Endothelial cell of umbilical vein (primary cell): ENCODE data around the gene RABL3. TPM values are rescaled to one million over a fixed set of nuclear protein-coding genes. Genes with fewer than 3 reads are reported as not detected.

ENCODE experiments used
- BruUV-seq: library from RNA; stranded (reverse); fragments of 400-500 nt; replicated peaks from 2 replicates; lab custom pipeline; 2021; lab: Mats Ljungman, UMichigan
- CTCF ChIA-PET: fragments of 300-600, 350-600 bp; sonication (Branson Sonifier 250); formaldehyde crosslinking; loops from one replicate; lab custom pipeline; 2021; ENCODE audit warnings: antibody characterized with exemption, inconsistent platforms; lab: Charles Lee
- POLR2A ChIA-PET: fragments of 300-600, 350-600 bp; sonication (Branson Sonifier 250); formaldehyde crosslinking; loops from one replicate; lab custom pipeline; 2021; ENCODE audit warnings: antibody characterized with exemption, inconsistent platforms; lab: Charles Lee
- DNase-seq: peaks from one replicate; pipeline ENCODE4 v3.0.0-alpha.2; 2011; ENCODE audit warnings: low read depth, low spot score
- FAIRE-seq: peaks from 2 replicates; lab custom pipeline; 2011; peaks lifted over from hg19 to GRCh38; lab: Jason Lieb, UNC
- H2AFZ ChIP-seq: 2 replicates; pipeline ENCODE4 v1.6.0; 2012; ENCODE audit warnings: low read depth, low read length, control low read depth, inconsistent platforms
- H3K27ac ChIP-seq: 2 replicates; pipeline ENCODE4 v1.5.1; 2011; ENCODE audit warnings: low read depth, mild to moderate bottlenecking, control low read depth, low read length, moderate library complexity; ENCODE audit not compliant: insufficient read depth
- H3K27me3 ChIP-seq, 2 experiments: 2 replicates each; pipeline versions ENCODE4 v1.6.0 to v1.6.1; 2011; ENCODE audit warnings: low read length in 2 of 2, mixed read lengths in 1 of 2; ENCODE audit not compliant: control insufficient read depth in 2 of 2, insufficient read depth in 2 of 2
- H3K36me3 ChIP-seq, 2 experiments: 2 replicates in 1 of 2; 3 replicates in 1 of 2; pipeline ENCODE4 v1.5.1; 2011; ENCODE audit warnings: low read length in 2 of 2, mild to moderate bottlenecking in 1 of 2, moderate library complexity in 1 of 2; ENCODE audit not compliant: control insufficient read depth in 2 of 2, insufficient read depth in 2 of 2; ENCODE audit errors: extremely low read depth in 1 of 2
- H3K4me1 ChIP-seq: 3 replicates; pipeline ENCODE4 v1.5.1; 2011; ENCODE audit warnings: mild to moderate bottlenecking, low read length; ENCODE audit not compliant: control insufficient read depth, insufficient read depth; ENCODE audit errors: extremely low read depth
- H3K4me2 ChIP-seq: 2 replicates; pipeline ENCODE4 v1.6.1; 2011; ENCODE audit warnings: low read length, control low read depth, mixed read lengths; ENCODE audit not compliant: insufficient read depth
- H3K4me3 ChIP-seq, 3 experiments: fragments of 200-600 bp in 1 of 3; sonication (generic), shearing (Covaris generic) in 1 of 3; replicated peaks in 1 of 3; 2 replicates each; pipeline ENCODE4 v1.5.1; 2011 to 2016; ENCODE audit warnings: control low read depth in 3 of 3, low read length in 3 of 3, mild to moderate bottlenecking in 2 of 3, inconsistent platforms in 1 of 3, low read depth in 1 of 3, moderate library complexity in 1 of 3; ENCODE audit not compliant: insufficient read depth in 1 of 3
- H3K79me2 ChIP-seq: 2 replicates; pipeline ENCODE4 v1.6.0; 2012; ENCODE audit warnings: low read length, inconsistent platforms; ENCODE audit not compliant: control insufficient read depth, insufficient read depth
- H3K9ac ChIP-seq: replicated peaks from 2 replicates; pipeline ENCODE3; 2011; ENCODE audit warnings: low read length, control low read depth; ENCODE audit not compliant: insufficient read depth; ENCODE audit errors: extremely low read depth
- H3K9me1 ChIP-seq: replicated peaks from 3 replicates; pipeline ENCODE4 v1.6.0; 2011; ENCODE audit warnings: mild to moderate bottlenecking, low read length; ENCODE audit not compliant: control insufficient read depth, insufficient read depth; ENCODE audit errors: extremely low read depth
- H3K9me3 ChIP-seq: replicated peaks from 2 replicates; pipeline ENCODE4 v1.5.1; 2012; ENCODE audit warnings: low read length, inconsistent platforms; ENCODE audit not compliant: control insufficient read depth, insufficient read depth
- H4K20me1 ChIP-seq: replicated peaks from 2 replicates; pipeline ENCODE3; 2011; ENCODE audit warnings: mild to moderate bottlenecking, low read length; ENCODE audit not compliant: control insufficient read depth, insufficient read depth; ENCODE audit errors: extremely low read depth
- EZH2 ChIP-seq: IDR thresholded peaks from 2 replicates; pipeline ENCODE4 v1.6.1; 2012; ENCODE audit warnings: borderline replicate concordance, low read depth, mild to moderate bottlenecking, moderate library complexity, low read length, inconsistent platforms; ENCODE audit not compliant: severe bottlenecking
- FOS ChIP-seq: IDR thresholded peaks from 2 replicates; pipeline ENCODE4 v1.6.1; 2011; ENCODE audit warnings: mild to moderate bottlenecking, low read length, moderate library complexity, borderline replicate concordance; ENCODE audit not compliant: insufficient read depth
- GATA2 ChIP-seq: IDR thresholded peaks from 2 replicates; pipeline ENCODE4 v1.7.0; 2011; ENCODE audit warnings: low read depth, mild to moderate bottlenecking, moderate library complexity, mixed read lengths, low read length; ENCODE audit not compliant: insufficient read length, insufficient read depth
- JUN ChIP-seq: IDR thresholded peaks from 2 replicates; pipeline ENCODE4 v1.6.1; 2011; ENCODE audit warnings: borderline replicate concordance, low read depth; ENCODE audit not compliant: insufficient read length, insufficient read depth
- MYC ChIP-seq: IDR thresholded peaks from one replicate; pipeline ENCODE4 v1.6.1; 2011; ENCODE audit warnings: mild to moderate bottlenecking, low read depth, low read length
- POLR2A ChIP-seq: IDR thresholded peaks from 2 replicates; pipeline ENCODE4 v1.6.1; 2012; ENCODE audit warnings: low read depth, mild to moderate bottlenecking, control low read depth, low read length
- POLR2AphosphoS5 ChIP-seq: IDR thresholded peaks from 2 replicates; pipeline ENCODE4 v1.6.1; 2012; ENCODE audit warnings: low read depth, mild to moderate bottlenecking, control low read depth, low read length, moderate library complexity; ENCODE audit not compliant: insufficient read depth
- dilution Hi-C: fragments of 300-500 bp; cut with MboI; formaldehyde crosslinking; loops from one replicate; pipeline ENCODE4 v1.15.0; 2019; ENCODE audit warnings: low sequenced_read_pairs; ENCODE audit not compliant: extremely low pct_ligation_motif_present
- intact Hi-C: fragments of 100-400 bp; cut with micrococcal nuclease; formaldehyde crosslinking; loops from one replicate; pipeline ENCODE4 v1.10.0; 2022
- polyA plus RNA-seq, 4 experiments: library from polyadenylated mRNA; depleted of rRNA in 3 of 4; stranded (reverse) in 3 of 4; unstranded in 1 of 4; fragments of >200 nt; gene quantifications; 2 replicates each; pipeline versions ENCODE4 v1.2.1 to v1.2.3, GENCODE V29; 2011 to 2012; ENCODE audit warnings: missing spikeins in 1 of 4
- total RNA-seq: library from RNA; stranded (reverse); gene quantifications from 2 replicates; pipeline ENCODE4 v1.2.3, GENCODE V29; 2021
- TF ChIP-seq, protein P1 (sequence below), 2 donors: IDR thresholded peaks; 1 replicate in 1 of 2; 2 replicates in 1 of 2; pipeline ENCODE4 v1.5.1; 2011; ENCODE audit warnings: low read length in 2 of 2, mild to moderate bottlenecking in 2 of 2, moderate library complexity in 2 of 2, control low read depth in 1 of 2, inconsistent platforms in 1 of 2, low read depth in 1 of 2; ENCODE audit not compliant: insufficient read depth in 1 of 2; ENCODE audit errors: extremely low read depth in 1 of 2
- TF ChIP-seq, protein P2 (sequence below): IDR thresholded peaks from 2 replicates; pipeline ENCODE4 v1.6.1; 2011; ENCODE audit not compliant: insufficient read depth, insufficient read length

The RABL3 gene
- total and polyA plus RNA-seq, 2 donors (not counting 3 experiments of a cell fraction or from before 2014, with no cell fraction given) = 4.3 to 24.9 TPM

DNA sequence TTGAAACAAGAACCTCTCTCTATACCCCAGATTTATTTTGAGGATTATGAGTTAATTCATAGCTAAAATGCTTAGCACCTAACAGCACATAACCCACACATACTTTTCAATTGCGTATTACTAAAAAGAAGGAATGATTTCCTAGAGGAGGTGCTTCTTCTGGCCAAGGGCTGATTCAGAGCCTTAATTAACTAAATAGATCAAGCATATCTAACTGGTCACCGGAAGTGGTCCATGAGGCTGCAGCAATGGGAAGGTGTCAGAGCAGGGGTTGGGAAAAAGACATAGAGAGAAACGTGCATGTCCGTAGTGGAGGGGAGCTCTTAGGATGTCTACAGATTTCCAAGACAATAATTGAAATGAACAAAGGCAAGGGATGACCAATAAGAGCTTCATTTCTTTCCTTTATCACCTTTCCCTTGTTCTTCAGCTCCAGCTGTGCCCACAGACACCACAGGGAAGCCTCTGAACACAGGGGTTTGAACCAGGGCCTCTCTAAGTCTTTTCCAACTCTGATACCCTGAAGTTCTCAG lies 60.7 kb downstream of the RABL3 start:
- TF ChIP-seq EZH2 = no peak
- TF ChIP-seq, protein P1, sequence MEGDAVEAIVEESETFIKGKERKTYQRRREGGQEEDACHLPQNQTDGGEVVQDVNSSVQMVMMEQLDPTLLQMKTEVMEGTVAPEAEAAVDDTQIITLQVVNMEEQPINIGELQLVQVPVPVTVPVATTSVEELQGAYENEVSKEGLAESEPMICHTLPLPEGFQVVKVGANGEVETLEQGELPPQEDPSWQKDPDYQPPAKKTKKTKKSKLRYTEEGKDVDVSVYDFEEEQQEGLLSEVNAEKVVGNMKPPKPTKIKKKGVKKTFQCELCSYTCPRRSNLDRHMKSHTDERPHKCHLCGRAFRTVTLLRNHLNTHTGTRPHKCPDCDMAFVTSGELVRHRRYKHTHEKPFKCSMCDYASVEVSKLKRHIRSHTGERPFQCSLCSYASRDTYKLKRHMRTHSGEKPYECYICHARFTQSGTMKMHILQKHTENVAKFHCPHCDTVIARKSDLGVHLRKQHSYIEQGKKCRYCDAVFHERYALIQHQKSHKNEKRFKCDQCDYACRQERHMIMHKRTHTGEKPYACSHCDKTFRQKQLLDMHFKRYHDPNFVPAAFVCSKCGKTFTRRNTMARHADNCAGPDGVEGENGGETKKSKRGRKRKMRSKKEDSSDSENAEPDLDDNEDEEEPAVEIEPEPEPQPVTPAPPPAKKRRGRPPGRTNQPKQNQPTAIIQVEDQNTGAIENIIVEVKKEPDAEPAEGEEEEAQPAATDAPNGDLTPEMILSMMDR (IDR thresholded peaks at IDR 0.05; ENCODE audit: extremely low read depth in 1 of 2, insufficient read depth in 1 of 2, low read depth in 1 of 2, low read length in 2 of 2) = no peak
- TF ChIP-seq POLR2AphosphoS5 = no peak
- TF ChIP-seq FOS = no peak
- no peak for TF ChIP-seq GATA2
- TF ChIP-seq MYC = no peak
- no peak for TF ChIP-seq JUN
- TF ChIP-seq, protein P2, sequence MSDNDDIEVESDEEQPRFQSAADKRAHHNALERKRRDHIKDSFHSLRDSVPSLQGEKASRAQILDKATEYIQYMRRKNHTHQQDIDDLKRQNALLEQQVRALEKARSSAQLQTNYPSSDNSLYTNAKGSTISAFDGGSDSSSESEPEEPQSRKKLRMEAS = no peak
- TF ChIP-seq POLR2A = no peak
- ChIA-PET CTCF (interaction anchor here (1.9 kb wide), 1 partner anchor 12 kb away, joined by 7 read pairs; no protein-coding TSS in a partner anchor), POLR2A (no interaction called here)
- Histone ChIP-seq H3K4me3 (no peak overlapping the region), H3K9me1 (no peaks in the 10 kb centered on the region), H3K4me1 (peaks cover 21% of the 10 kb centered on the region), H3K9me3 (no peaks in the 10 kb centered on the region), H3K9ac (no peak overlapping the region), H3K79me2 (no peaks in the 10 kb centered on the region), H3K4me2 (no peak overlapping the region), H3K27me3 (no peaks in the 10 kb centered on the region), H2AFZ (no peak overlapping the region), H3K36me3 (no peaks in the 10 kb centered on the region), H4K20me1 (no peaks in the 10 kb centered on the region), H3K27ac (no peak overlapping the region)
- no peak for DNase-seq
- intact Hi-C loops (no loop called here), dilution Hi-C loops (no loop called here)
- FAIRE-seq = no peak
- BruUV-seq = no TSS peak
